MM.1S (cell line): ENCODE data around the gene NEURL1.

ENCODE experiments used
- DNase-seq: peaks from one replicate; pipeline ENCODE4 v3.0.0-alpha.2; 2015
- H2AFZ ChIP-seq: fragments of 300-600 bp; sonication (generic); 2 replicates; pipeline ENCODE4 v1.6.0; 2016; ENCODE audit warnings: antibody characterized with exemption, low read length
- H3F3A ChIP-seq: fragments of 300-600 bp; sonication (generic); 2 replicates; pipeline ENCODE4 v1.6.1; 2016; ENCODE audit warnings: mild to moderate bottlenecking, antibody characterized with exemption, low read length, moderate library complexity, mixed read lengths; ENCODE audit not compliant: insufficient read depth
- H3K27ac ChIP-seq: fragments of 300-600 bp; sonication (generic); 2 replicates; pipeline ENCODE4 v1.5.1; 2016; ENCODE audit warnings: mild to moderate bottlenecking, low read length
- H3K27me3 ChIP-seq: fragments of 300-600 bp; sonication (generic); replicated peaks from 2 replicates; pipeline ENCODE4 v1.6.0; 2016; ENCODE audit warnings: low read length; ENCODE audit not compliant: insufficient read depth
- H3K36me3 ChIP-seq: fragments of 300-600 bp; sonication (generic); replicated peaks from 2 replicates; pipeline ENCODE4 v1.6.1; 2016; ENCODE audit warnings: mild to moderate bottlenecking, low read length, mixed read lengths; ENCODE audit not compliant: insufficient read depth
- H3K4me1 ChIP-seq: fragments of 300-600 bp; sonication (generic); 2 replicates; pipeline ENCODE4 v1.6.1; 2016; ENCODE audit warnings: low read length, mixed read lengths
- H3K4me2 ChIP-seq: fragments of 300-600 bp; sonication (generic); 2 replicates; pipeline ENCODE4 v1.6.0; 2016; ENCODE audit warnings: low read depth, low read length
- H3K4me3 ChIP-seq: fragments of 300-600 bp; sonication (generic); 2 replicates; pipeline ENCODE4 v1.5.1; 2016; ENCODE audit warnings: low read length, mixed read lengths
- H3K79me2 ChIP-seq: fragments of 300-600 bp; sonication (generic); 2 replicates; pipeline ENCODE4 v1.6.1; 2016; ENCODE audit warnings: mixed run types, low read length, mixed read lengths
- H3K9ac ChIP-seq: fragments of 300-600 bp; sonication (generic); 2 replicates; pipeline ENCODE4 v1.6.1; 2016; ENCODE audit warnings: low read length, mixed read lengths
- H3K9me2 ChIP-seq: fragments of 300-600 bp; sonication (generic); replicated peaks from 2 replicates; pipeline ENCODE4 v1.6.1; 2016; ENCODE audit warnings: mild to moderate bottlenecking, low read length, mixed read lengths; ENCODE audit not compliant: insufficient read depth
- H3K9me3 ChIP-seq: fragments of 300-600 bp; sonication (generic); replicated peaks from 2 replicates; pipeline ENCODE4 v1.6.1; 2016; ENCODE audit warnings: mild to moderate bottlenecking, low read length, mixed read lengths; ENCODE audit not compliant: insufficient read depth
- H4K20me1 ChIP-seq: fragments of 300-600 bp; sonication (generic); 2 replicates; pipeline ENCODE4 v1.6.1; 2016; ENCODE audit warnings: mild to moderate bottlenecking, low read length, moderate library complexity, mixed read lengths; ENCODE audit not compliant: insufficient read depth
- EZH2 ChIP-seq: fragments of 300-600 bp; sonication (generic); optimal IDR thresholded peaks from 2 replicates; pipeline ENCODE3; 2017; ENCODE audit warnings: low read depth, mild to moderate bottlenecking, antibody characterized with exemption, low read length, mixed read lengths
- EZH2phosphoT487 ChIP-seq: fragments of 300-600 bp; sonication (generic); IDR thresholded peaks from 2 replicates; pipeline ENCODE4 v1.6.1; 2018; ENCODE audit warnings: antibody characterized with exemption, low read length
- TF ChIP-seq, protein P1 (sequence below): fragments of 300-600 bp; sonication (generic); IDR thresholded peaks from 2 replicates; pipeline ENCODE4 v1.5.1; 2016; ENCODE audit warnings: antibody characterized with exemption, low read length, mixed read lengths

NEURL1 gene

GRCh38 chr10:103576862-103577261, 83.4 kb downstream of the NEURL1 start:
- Histone ChIP-seq H3K9me3 (no peaks in the 10 kb centered on the region), H3F3A (peaks cover 4% of the 10 kb centered on the region; the same call in 1 of the 2 replicates), H3K27ac (no peak overlapping the region), H3K79me2 (no peaks in the 10 kb centered on the region), H3K4me3 (no peak overlapping the region), H3K4me1 (peaks cover 15% of the 10 kb centered on the region), H3K9me2 (no peaks in the 10 kb centered on the region), H3K4me2 (no peak overlapping the region), H2AFZ (no peak overlapping the region), H3K9ac (no peak overlapping the region), H3K27me3 (no peaks in the 10 kb centered on the region), H4K20me1 (no peaks in the 10 kb centered on the region), H3K36me3 (no peaks in the 10 kb centered on the region)
- TF ChIP-seq EZH2phosphoT487, result no peak
- TF ChIP-seq, protein P1, sequence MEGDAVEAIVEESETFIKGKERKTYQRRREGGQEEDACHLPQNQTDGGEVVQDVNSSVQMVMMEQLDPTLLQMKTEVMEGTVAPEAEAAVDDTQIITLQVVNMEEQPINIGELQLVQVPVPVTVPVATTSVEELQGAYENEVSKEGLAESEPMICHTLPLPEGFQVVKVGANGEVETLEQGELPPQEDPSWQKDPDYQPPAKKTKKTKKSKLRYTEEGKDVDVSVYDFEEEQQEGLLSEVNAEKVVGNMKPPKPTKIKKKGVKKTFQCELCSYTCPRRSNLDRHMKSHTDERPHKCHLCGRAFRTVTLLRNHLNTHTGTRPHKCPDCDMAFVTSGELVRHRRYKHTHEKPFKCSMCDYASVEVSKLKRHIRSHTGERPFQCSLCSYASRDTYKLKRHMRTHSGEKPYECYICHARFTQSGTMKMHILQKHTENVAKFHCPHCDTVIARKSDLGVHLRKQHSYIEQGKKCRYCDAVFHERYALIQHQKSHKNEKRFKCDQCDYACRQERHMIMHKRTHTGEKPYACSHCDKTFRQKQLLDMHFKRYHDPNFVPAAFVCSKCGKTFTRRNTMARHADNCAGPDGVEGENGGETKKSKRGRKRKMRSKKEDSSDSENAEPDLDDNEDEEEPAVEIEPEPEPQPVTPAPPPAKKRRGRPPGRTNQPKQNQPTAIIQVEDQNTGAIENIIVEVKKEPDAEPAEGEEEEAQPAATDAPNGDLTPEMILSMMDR, result no peak
- no peak for TF ChIP-seq EZH2
- DNase-seq, result no peak

- Histone ChIP-seq H3K79me2 (no peaks in the 10 kb centered on the region), H4K20me1 (no peaks in the 10 kb centered on the region), H2AFZ (peak overlapping the region; percentile 65), H3K9ac (peak overlapping the region; percentile 48; the same call in 1 of the 2 replicates), H3K9me3 (no peaks in the 10 kb centered on the region), H3K4me3 (no peak overlapping the region), H3K36me3 (no peaks in the 10 kb centered on the region; the same call in 1 of the 2 replicates), H3K4me1 (peaks cover 15% of the 10 kb centered on the region), H3K4me2 (peak overlapping the region; percentile 64), H3F3A (peaks cover 4% of the 10 kb centered on the region; the same call in 1 of the 2 replicates), H3K27ac (peak overlapping the region; percentile 62; the same call in 1 of the 2 replicates), H3K27me3 (no peaks in the 10 kb centered on the region), H3K9me2 (no peaks in the 10 kb centered on the region)
- DNase-seq, result peak; percentile 86
- TF ChIP-seq, protein P1, result no peak
- no peak for TF ChIP-seq EZH2
- no peak for TF ChIP-seq EZH2phosphoT487
Observed at GRCh38 chr10:103578782-103579382, 85.4 kb downstream of the NEURL1 start.

DNA sequence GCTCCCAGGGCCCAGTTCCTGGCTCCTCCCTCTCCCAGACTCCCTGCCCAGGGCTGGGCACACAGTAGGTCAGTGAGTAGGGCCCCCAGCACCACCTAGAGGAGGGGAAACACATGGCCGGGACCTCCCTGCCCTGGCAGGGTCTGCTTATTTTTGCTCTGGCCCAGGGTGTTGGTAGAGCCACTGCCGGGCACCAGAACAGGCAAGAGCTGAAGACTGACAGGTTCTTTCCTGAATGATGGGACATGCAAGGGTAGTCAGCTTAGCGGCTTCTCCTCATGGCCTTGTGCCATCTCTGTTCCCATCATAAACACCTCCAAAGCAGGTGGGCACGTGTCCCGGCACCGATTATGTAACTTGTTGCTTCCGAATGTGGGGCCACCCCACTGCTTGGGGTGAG, 86.5 kb downstream of the NEURL1 start:
- peaks cover 15% of the 10 kb centered on the region for H3K4me1 ChIP-seq
- no peak overlapping the region for H3K9ac ChIP-seq

More for the DNA sequence above, 86.5 kb downstream of the NEURL1 start:
- Histone ChIP-seq H3K9me2 (no peaks in the 10 kb centered on the region), H3K4me3 (no peak overlapping the region), H3K4me2 (no peak overlapping the region), H3K36me3 (no peaks in the 10 kb centered on the region; the same call in 1 of the 2 replicates), H3K9me3 (no peaks in the 10 kb centered on the region), H2AFZ (no peak overlapping the region), H3K79me2 (no peaks in the 10 kb centered on the region), H3F3A (peaks cover 4% of the 10 kb centered on the region; the same call in 1 of the 2 replicates), H3K27me3 (no peaks in the 10 kb centered on the region), H3K27ac (no peak overlapping the region), H4K20me1 (no peaks in the 10 kb centered on the region)
- no peak for DNase-seq
- TF ChIP-seq EZH2phosphoT487 (no peak), EZH2 (no peak)
- TF ChIP-seq, protein P1, result no peak
